HepG2 (cell line): Measurements from ENCODE around the gene FBRSL1. TPM values are rescaled to one million over a fixed set of nuclear protein-coding genes. Genes with fewer than 3 reads are reported as not detected.
"Not testable (repeated sequence)": the region's sequence is repeated elsewhere in the genome, so short reads cannot be mapped to it uniquely, and the experiment has no call there.

Experiments
- ATAC-seq: fragments of 200-7000 bp; cut with Tn5 transposase; 3 replicates; pipeline ENCODE4 v1.9.1; 2020; ENCODE audit warnings: mild to moderate bottlenecking, moderate library complexity
- BruUV-seq: library from RNA; stranded (reverse); fragments of 400-500 nt; replicated peaks from 2 replicates; lab custom pipeline; 2021; lab: Mats Ljungman, UMichigan
- CTCF ChIA-PET: fragments of 300-600 bp; formaldehyde crosslinking; extraction: SDS; loops from one replicate; lab custom pipeline; 2021; ENCODE audit warnings: low total read pairs, inconsistent platforms, low intra/inter-chr PET ratio; lab: Yijun Ruan, JAX
- POLR2A ChIA-PET: fragments of 350-600 bp; sonication (Branson Sonifier 250); formaldehyde crosslinking; loops from one replicate; lab custom pipeline; 2020; ENCODE audit warnings: antibody characterized with exemption, inconsistent platforms; lab: Yijun Ruan, JAX
- DNase-seq: peaks from one replicate; pipeline ENCODE4 v3.0.0-alpha.2; 2015; ENCODE audit warnings: low spot score
- FAIRE-seq: peaks from 3 replicates; lab custom pipeline; 2011; peaks lifted over from hg19 to GRCh38; lab: Jason Lieb, UNC
- H2AFZ ChIP-seq: one replicate; pipeline ENCODE4 v1.6.1; 2011; ENCODE audit warnings: low read length, inconsistent platforms
- H3K27ac ChIP-seq: fragments of 300-600 bp; 3 replicates; pipeline ENCODE4 v1.8.0; 2011; ENCODE audit warnings: mixed run types, mild to moderate bottlenecking, mixed read lengths, low read length, inconsistent platforms; ENCODE audit not compliant: insufficient read depth; ENCODE audit errors: extremely low read length
- H3K27me3 ChIP-seq, 2 experiments: fragments of 200-600 bp in 1 of 2; 2 replicates in 1 of 2; 3 replicates in 1 of 2; pipeline versions ENCODE4 v1.6.0 to v1.8.0; 2011; ENCODE audit warnings: low read length in 2 of 2, mild to moderate bottlenecking in 2 of 2, moderate library complexity in 2 of 2, inconsistent platforms in 1 of 2; ENCODE audit not compliant: insufficient read depth in 2 of 2, control insufficient read depth in 1 of 2
- H3K36me3 ChIP-seq, 2 experiments: fragments of 200-600 bp in 1 of 2; replicated peaks in 1 of 2; 2 replicates in 1 of 2; 3 replicates in 1 of 2; pipeline versions ENCODE4 v1.5.1 to v1.8.0; 2011; ENCODE audit warnings: low read length in 2 of 2, inconsistent platforms in 1 of 2; ENCODE audit not compliant: insufficient read depth in 2 of 2, control insufficient read depth in 1 of 2
- H3K4me1 ChIP-seq: 2 replicates; pipeline ENCODE4 v1.5.1; 2012; ENCODE audit warnings: low read length, inconsistent platforms; ENCODE audit not compliant: insufficient read depth
- H3K4me2 ChIP-seq: 2 replicates; pipeline ENCODE4 v1.6.0; 2011; ENCODE audit warnings: low read depth, low read length, inconsistent platforms
- H3K4me3 ChIP-seq, 3 experiments: fragments of 200-600 bp in 1 of 3; sonication (generic), shearing (Covaris generic) in 1 of 3; replicated peaks in 1 of 3; 2 replicates each; pipeline ENCODE4 v1.5.1; 2011 to 2016; ENCODE audit warnings: low read length in 3 of 3, inconsistent platforms in 2 of 3, low read depth in 2 of 3, mild to moderate bottlenecking in 2 of 3, control low read depth in 1 of 3, mixed read lengths in 1 of 3; ENCODE audit not compliant: insufficient read depth in 1 of 3
- H3K79me2 ChIP-seq: one replicate; pipeline ENCODE4 v1.6.1; 2011; ENCODE audit warnings: low read length, inconsistent platforms; ENCODE audit not compliant: insufficient read depth
- H3K9ac ChIP-seq: 2 replicates; pipeline ENCODE4 v1.6.0; 2011; ENCODE audit warnings: mild to moderate bottlenecking, low read depth, low read length, inconsistent platforms; ENCODE audit not compliant: insufficient read depth
- H3K9me3 ChIP-seq: 2 replicates; pipeline ENCODE4 v1.5.1; 2012; ENCODE audit warnings: mild to moderate bottlenecking, low read length
- H4K20me1 ChIP-seq: 2 replicates; pipeline ENCODE4 v1.6.0; 2011; ENCODE audit warnings: inconsistent platforms, mild to moderate bottlenecking, low read length, moderate library complexity; ENCODE audit not compliant: insufficient read depth
- HNRNPL ChIP-seq: fragments of 200-400 bp; formaldehyde crosslinking; IDR thresholded peaks from 2 replicates; pipeline ENCODE4 v1.6.1; 2017; ENCODE audit warnings: mild to moderate bottlenecking, low read depth, low read length
- ISL2 ChIP-seq: sonication (generic); formaldehyde crosslinking; IDR thresholded peaks from 2 replicates; pipeline ENCODE4 v1.5.0; 2020; ENCODE audit warnings: missing genetic modification reagents
- ZNF12 ChIP-seq: sonication (generic); formaldehyde crosslinking; IDR thresholded peaks from 2 replicates; pipeline ENCODE4 v1.5.0; 2020; ENCODE audit warnings: missing genetic modification reagents
- WGBS: methylation state at CpG from one replicate; pipeline ENCODE4 v1.1.6; 2017; ENCODE audit warnings: low lambda C conversion rate; 5-methylcytosine and 5-hydroxymethylcytosine counted together
- in situ Hi-C: cut with HindIII; loops from 2 replicates; pipeline ENCODE4 v1.10.0; 2017; ENCODE audit warnings: low pct_unique_long_range_greater_than_20kb; ENCODE audit not compliant: extremely low pct_ligation_motif_present
- intact Hi-C: fragments of 100-400 bp; cut with micrococcal nuclease; formaldehyde crosslinking; loops from one replicate; pipeline ENCODE4 v1.10.0; 2022; ENCODE audit not compliant: unreplicated experiment
- polyA plus RNA-seq, 8 experiments: library from polyadenylated mRNA; depleted of rRNA in 3 of 8; stranded (reverse) in 7 of 8; unstranded in 1 of 8; fragments of >200 nt; fragmentation: Illumina TruSeq in 4 of 8; extraction: Trizol in 4 of 8; gene quantifications; 2 replicates each; pipeline versions ENCODE4 v1.2.1 to v1.2.3, GENCODE V29; 2011 to 2016; ENCODE audit warnings: low read depth in 4 of 8, missing spikeins in 1 of 8, mixed read lengths in 1 of 8; ENCODE audit not compliant: insufficient read depth in 1 of 8
- total RNA-seq, 5 experiments: library from RNA; depleted of rRNA; stranded (reverse); fragments of >200 nt; fragmentation: Illumina TruSeq; extraction: Trizol; gene quantifications; 2 replicates each; pipeline ENCODE4 v1.2.3, GENCODE V29; 2016; ENCODE audit warnings: low read depth in 1 of 5

FBRSL1 gene
- total and polyA plus RNA-seq, 2 of the 13 experiments (the other 11 are each of a cell fraction or from before 2014, with no cell fraction given): 3.6 to 7.9 TPM

DNA sequence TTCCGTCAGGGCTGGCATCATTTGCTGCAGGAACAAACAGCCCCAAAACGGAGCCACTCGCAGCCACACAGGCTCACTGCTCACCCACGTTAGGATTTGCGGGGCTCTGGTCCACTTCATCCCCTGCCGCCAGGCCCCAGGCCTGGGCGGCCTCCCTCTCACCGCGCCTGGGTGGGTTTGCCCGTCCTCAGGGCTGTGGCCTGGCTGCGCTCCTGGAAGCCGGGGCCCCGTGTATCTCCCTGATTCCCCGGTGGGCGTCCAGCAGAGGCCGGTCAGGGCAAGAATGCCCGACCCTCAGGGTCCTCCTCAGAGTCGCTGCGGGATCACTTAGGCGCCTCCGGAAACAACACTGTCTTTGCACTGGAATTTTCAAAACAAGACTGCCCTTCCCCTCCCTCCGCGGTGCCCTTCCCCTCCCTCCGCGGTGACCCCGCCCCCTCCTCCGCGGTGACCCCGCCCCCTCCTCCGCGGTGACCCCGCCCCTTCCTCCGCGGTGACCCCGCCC lies 15.7 kb upstream of the FBRSL1 start:
- H3K27me3 ChIP-seq: peaks cover 6 to 33% of the 10 kb centered on the region in 2 experiments; a peak in 4 of 5 replicates
- intact Hi-C loops: loop anchor here (10.0 kb wide), 1 partner anchor 49 kb away; no protein-coding TSS in a partner anchor
- BruUV-seq: no TSS peak
- no peak overlapping the region for H3K27ac ChIP-seq
- in situ Hi-C loops: no loop called here
- no peaks in the 10 kb centered on the region for H3K36me3 ChIP-seq
- no peaks in the 10 kb centered on the region for H3K79me2 ChIP-seq
- no peak overlapping the region for H3K9ac ChIP-seq
- H3K4me3 ChIP-seq: no peak overlapping the region
- H2AFZ ChIP-seq: no peak overlapping the region
- no peak overlapping the region for H3K4me2 ChIP-seq
- ChIA-PET POLR2A (no interaction called here), CTCF (no interaction called here)
- 74% methylated on average over 17 of the region's 35 CpGs for WGBS
- peaks cover 22% of the 10 kb centered on the region for H3K4me1 ChIP-seq
- no peaks in the 10 kb centered on the region for H4K20me1 ChIP-seq
- 0 out of 2 replicates have a peak, but pooled peaks have one; percentile 55 for TF ChIP-seq ZNF12 (CRISPR knock-in tag)
- 0 out of 2 replicates have a peak, but pooled peaks have one; percentile 21 for TF ChIP-seq HNRNPL
- TF ChIP-seq ISL2: no peak
- ATAC-seq (no peak), DNase-seq (no peak), FAIRE-seq (no peak)
- H3K9me3 ChIP-seq: no peaks in the 10 kb centered on the region

DNA sequence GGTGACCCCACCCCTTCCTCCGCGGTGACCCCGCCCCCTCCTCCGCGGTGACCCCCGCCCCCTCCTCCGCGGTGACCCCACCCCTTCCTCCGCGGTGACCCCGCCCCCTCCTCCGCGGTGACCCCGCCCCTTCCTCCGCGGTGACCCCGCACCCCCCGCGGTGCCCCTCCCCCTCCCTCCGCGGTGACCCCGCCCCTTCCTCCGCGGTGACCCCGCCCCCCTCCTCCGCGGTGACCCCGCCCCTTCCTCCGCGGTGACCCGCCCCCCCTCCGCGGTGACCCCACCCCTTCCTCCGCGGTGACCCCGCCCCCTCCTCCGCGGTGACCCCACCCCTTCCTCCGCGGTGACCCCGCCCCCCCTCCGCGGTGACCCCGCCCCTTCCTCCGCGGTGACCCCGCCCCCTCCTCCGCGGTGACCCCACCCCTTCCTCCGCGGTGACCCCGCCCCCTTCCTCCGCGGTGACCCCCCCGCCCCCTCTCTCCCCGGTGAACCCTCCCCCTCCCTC lies 15.1 kb upstream of the FBRSL1 start:
- H3K4me3 ChIP-seq, H3K9me3 ChIP-seq, CTCF ChIA-PET, H3K27ac ChIP-seq, H4K20me1 ChIP-seq, FAIRE-seq, DNase-seq, H2AFZ ChIP-seq, H3K9ac ChIP-seq, POLR2A ChIA-PET, H3K36me3 ChIP-seq, in situ Hi-C loops, H3K79me2 ChIP-seq, BruUV-seq, H3K4me2 ChIP-seq, ATAC-seq: not testable (repeated sequence)
- intact Hi-C loops: loop anchor here (10.0 kb wide), 1 partner anchor 50 kb away; no protein-coding TSS in a partner anchor
- WGBS: 79% methylated on average over 34 of the region's 56 CpGs
- peaks cover 6 to 38% of the 10 kb centered on the region in 2 experiments; a peak in 4 of 5 replicates for H3K27me3 ChIP-seq
- peaks cover 22% of the 10 kb centered on the region for H3K4me1 ChIP-seq
